SK-N-SH treated with all-trans-retinoic acid at 6 μM for 48 hours (cell line): ENCODE data around the gene KAT6B.

Source experiments
- ATAC-seq: fragments of 200-7000 bp; cut with Tn5 transposase; 3 replicates; pipeline ENCODE4 v1.9.1; 2020; ENCODE audit warnings: mild to moderate bottlenecking, moderate library complexity
- BACH2 ChIP-seq: fragments of 250-450 bp; sonication (Bioruptor Pico); IDR thresholded peaks from 2 replicates; pipeline ENCODE4 v1.9.0; 2021; ENCODE audit warnings: mild to moderate bottlenecking, borderline replicate concordance
- CREB5 ChIP-seq: fragments of 250-450 bp; sonication (Bioruptor Pico); IDR thresholded peaks from 2 replicates; pipeline ENCODE4 v1.5.1; 2020; ENCODE audit warnings: low read depth, mild to moderate bottlenecking, moderate library complexity
- CSDC2 ChIP-seq: fragments of 250-450 bp; sonication (Bioruptor Pico); IDR thresholded peaks from 2 replicates; pipeline ENCODE4 v1.5.0; 2020; ENCODE audit warnings: mild to moderate bottlenecking, moderate library complexity
- CSRNP3 ChIP-seq: fragments of 250-450 bp; sonication (Bioruptor Pico); IDR thresholded peaks from 2 replicates; pipeline ENCODE4 v1.5.1; 2021; ENCODE audit warnings: mild to moderate bottlenecking, moderate library complexity
- ESRRG ChIP-seq: fragments of 250-450 bp; sonication (Bioruptor Pico); IDR thresholded peaks from 2 replicates; pipeline ENCODE4 v1.6.1; 2021; ENCODE audit warnings: mild to moderate bottlenecking
- GLIS3 ChIP-seq: fragments of 250-450 bp; sonication (Bioruptor Pico); IDR thresholded peaks from 2 replicates; pipeline ENCODE4 v1.5.0; 2020; ENCODE audit warnings: mild to moderate bottlenecking, moderate library complexity
- OSR1 ChIP-seq: fragments of 250-450 bp; sonication (Bioruptor Pico); IDR thresholded peaks from 2 replicates; pipeline ENCODE4 v1.8.0; 2022; ENCODE audit warnings: moderate library complexity, mild to moderate bottlenecking, inconsistent platforms
- POU6F1 ChIP-seq: fragments of 250-450 bp; sonication (Bioruptor Pico); IDR thresholded peaks from 2 replicates; pipeline ENCODE4 v1.8.0; 2021; ENCODE audit warnings: low read depth, mild to moderate bottlenecking, moderate library complexity, borderline replicate concordance
- PPARA ChIP-seq: fragments of 250-450 bp; sonication (Bioruptor Pico); IDR thresholded peaks from 2 replicates; pipeline ENCODE4 v1.5.0; 2020; ENCODE audit warnings: mild to moderate bottlenecking, borderline replicate concordance
- RARB ChIP-seq: fragments of 250-450 bp; sonication (Bioruptor Pico); IDR thresholded peaks from 2 replicates; pipeline ENCODE4 v1.8.0; 2021; ENCODE audit warnings: mild to moderate bottlenecking, moderate library complexity
- SNAI2 ChIP-seq: fragments of 250-450 bp; sonication (Bioruptor Pico); IDR thresholded peaks from 2 replicates; pipeline ENCODE4 v1.5.0; 2020; ENCODE audit warnings: mild to moderate bottlenecking, moderate library complexity
- TOX ChIP-seq: fragments of 250-450 bp; sonication (Bioruptor Pico); IDR thresholded peaks from 2 replicates; pipeline ENCODE4 v1.8.0; 2021; ENCODE audit warnings: mild to moderate bottlenecking, moderate library complexity, borderline replicate concordance
- TSHZ2 ChIP-seq: fragments of 250-450 bp; sonication (Bioruptor Pico); IDR thresholded peaks from 2 replicates; pipeline ENCODE4 v1.5.0; 2020; ENCODE audit warnings: mild to moderate bottlenecking, moderate library complexity
- ZC3H10 ChIP-seq: fragments of 250-450 bp; sonication (Bioruptor Pico); IDR thresholded peaks from 2 replicates; pipeline ENCODE4 v1.5.1; 2021; ENCODE audit warnings: mild to moderate bottlenecking, moderate library complexity
- ZFP3 ChIP-seq: fragments of 250-450 bp; sonication (Bioruptor Pico); IDR thresholded peaks from 2 replicates; pipeline ENCODE4 v1.5.0; 2020; ENCODE audit warnings: mild to moderate bottlenecking, moderate library complexity
- ZFP30 ChIP-seq: fragments of 450-650 bp; formaldehyde crosslinking; IDR thresholded peaks from 2 replicates; pipeline ENCODE4 v1.5.0; 2022; ENCODE audit warnings: mild to moderate bottlenecking, moderate library complexity
- ZNF565 ChIP-seq: fragments of 450-650 bp; formaldehyde crosslinking; conservative IDR thresholded peaks from 2 replicates; pipeline ENCODE4 v1.5.0; 2020; ENCODE audit warnings: low read depth, mild to moderate bottlenecking, moderate library complexity
- ZNF70 ChIP-seq: fragments of 450-650 bp; formaldehyde crosslinking; IDR thresholded peaks from 2 replicates; pipeline ENCODE4 v1.5.0; 2020; ENCODE audit warnings: mild to moderate bottlenecking, moderate library complexity
- ZNF8 ChIP-seq: fragments of 450-650 bp; formaldehyde crosslinking; IDR thresholded peaks from 2 replicates; pipeline ENCODE4 v1.5.0; 2020; ENCODE audit warnings: mild to moderate bottlenecking, moderate library complexity

The KAT6B gene

GRCh38 chr10:75032119-75032518, 205.7 kb downstream of the KAT6B start (continued):
- no peak for TF ChIP-seq TSHZ2
- TF ChIP-seq PPARA (CRISPR knock-in tag), result no peak
- no peak for TF ChIP-seq ZFP3 (CRISPR knock-in tag)

- TF ChIP-seq TSHZ2 (no peak), CSRNP3 (CRISPR knock-in tag) (no peak), CREB5 (CRISPR knock-in tag) (no peak), RARB (no peak), ZC3H10 (CRISPR knock-in tag) (no peak)
- ATAC-seq, result no peak
Observed at GRCh38 chr10:75032813-75033212, 206.4 kb downstream of the KAT6B start.

GRCh38 chr10:75033399-75034130, 207.2 kb downstream of the KAT6B start:
- TF ChIP-seq ZFP30 (CRISPR knock-in tag) (no peak), OSR1 (CRISPR knock-in tag) (no peak), BACH2 (CRISPR knock-in tag) (no peak), ZNF8 (CRISPR knock-in tag) (no peak), ESRRG (CRISPR knock-in tag) (no peak), ZNF565 (CRISPR knock-in tag) (no peak), ZFP3 (CRISPR knock-in tag) (no peak), POU6F1 (CRISPR knock-in tag) (no peak), CSRNP3 (CRISPR knock-in tag) (no peak), ZNF70 (CRISPR knock-in tag) (no peak), PPARA (CRISPR knock-in tag) (no peak), ZC3H10 (CRISPR knock-in tag) (no peak), TOX (CRISPR knock-in tag) (no peak), SNAI2 (no peak), CREB5 (CRISPR knock-in tag) (no peak), GLIS3 (no peak), CSDC2 (CRISPR knock-in tag) (no peak), RARB (no peak)
- no peak for ATAC-seq
